Activated naive CD4-positive, alpha-beta T cell treated with anti-CD3 and anti-CD28 coated beads, Interleukin-2, amount 10 ng/mL, durations not matched to agents 7 days and 5 days (primary cell): ENCODE results near the gene NCAPH2.

Source experiments
- CTCF ChIA-PET: fragments of 350-600 bp; sonication (Branson Sonifier 250); formaldehyde crosslinking; loops from one replicate; lab custom pipeline; 2021; ENCODE audit warnings: antibody characterized with exemption; lab: Charles Lee
- DNase-seq: peaks from one replicate; pipeline ENCODE4 v3.0.0-alpha.2; 2020
- H3K27ac Mint-ChIP-seq: one replicate; pipeline ENCODE4 v1.8.0; 2021; ENCODE audit warnings: mild to moderate bottlenecking, moderate library complexity, mixed read lengths
- H3K27me3 Mint-ChIP-seq: one replicate; pipeline ENCODE4 v1.8.0; 2021; ENCODE audit warnings: mild to moderate bottlenecking, mixed read lengths
- H3K36me3 Mint-ChIP-seq: one replicate; pipeline ENCODE4 v1.8.0; 2021; ENCODE audit warnings: mixed read lengths
- H3K4me1 Mint-ChIP-seq: one replicate; pipeline ENCODE4 v1.8.0; 2021; ENCODE audit warnings: mixed read lengths
- H3K4me3 Mint-ChIP-seq: one replicate; pipeline ENCODE4 v1.8.0; 2021; ENCODE audit warnings: mild to moderate bottlenecking, moderate library complexity, mixed read lengths
- H3K9me3 Mint-ChIP-seq: one replicate; pipeline ENCODE4 v1.8.0; 2021; ENCODE audit warnings: mixed read lengths

NCAPH2 gene

GRCh38 chr22:50571264-50572175, 63.5 kb downstream of the NCAPH2 start:
- peaks cover 25% of the 10 kb centered on the region for H3K36me3 Mint-ChIP-seq
- CTCF ChIA-PET = interaction anchor here (1.9 kb wide), 1 partner anchor 8 kb away, joined by 9 read pairs; the partner anchor contains the start of gene SYCE3
- H3K27ac Mint-ChIP-seq = no peak overlapping the region
- DNase-seq = no peak
- H3K9me3 Mint-ChIP-seq = no peaks in the 10 kb centered on the region
- peaks cover 1% of the 10 kb centered on the region for H3K4me1 Mint-ChIP-seq
- H3K4me3 Mint-ChIP-seq = no peak overlapping the region
- H3K27me3 Mint-ChIP-seq = no peaks in the 10 kb centered on the region

GRCh38 chr22:50572965-50573364, 64.9 kb downstream of the NCAPH2 start:
- Mint-ChIP-seq H3K36me3 (peaks cover 25% of the 10 kb centered on the region), H3K27ac (no peak overlapping the region), H3K4me3 (no peak overlapping the region), H3K4me1 (peaks cover 13% of the 10 kb centered on the region), H3K27me3 (no peaks in the 10 kb centered on the region), H3K9me3 (no peaks in the 10 kb centered on the region)
- no peak for DNase-seq
- CTCF ChIA-PET = interaction anchor here (1.9 kb wide), 1 partner anchor 10 kb away, joined by 9 read pairs; the partner anchor contains the start of gene SYCE3

DNA sequence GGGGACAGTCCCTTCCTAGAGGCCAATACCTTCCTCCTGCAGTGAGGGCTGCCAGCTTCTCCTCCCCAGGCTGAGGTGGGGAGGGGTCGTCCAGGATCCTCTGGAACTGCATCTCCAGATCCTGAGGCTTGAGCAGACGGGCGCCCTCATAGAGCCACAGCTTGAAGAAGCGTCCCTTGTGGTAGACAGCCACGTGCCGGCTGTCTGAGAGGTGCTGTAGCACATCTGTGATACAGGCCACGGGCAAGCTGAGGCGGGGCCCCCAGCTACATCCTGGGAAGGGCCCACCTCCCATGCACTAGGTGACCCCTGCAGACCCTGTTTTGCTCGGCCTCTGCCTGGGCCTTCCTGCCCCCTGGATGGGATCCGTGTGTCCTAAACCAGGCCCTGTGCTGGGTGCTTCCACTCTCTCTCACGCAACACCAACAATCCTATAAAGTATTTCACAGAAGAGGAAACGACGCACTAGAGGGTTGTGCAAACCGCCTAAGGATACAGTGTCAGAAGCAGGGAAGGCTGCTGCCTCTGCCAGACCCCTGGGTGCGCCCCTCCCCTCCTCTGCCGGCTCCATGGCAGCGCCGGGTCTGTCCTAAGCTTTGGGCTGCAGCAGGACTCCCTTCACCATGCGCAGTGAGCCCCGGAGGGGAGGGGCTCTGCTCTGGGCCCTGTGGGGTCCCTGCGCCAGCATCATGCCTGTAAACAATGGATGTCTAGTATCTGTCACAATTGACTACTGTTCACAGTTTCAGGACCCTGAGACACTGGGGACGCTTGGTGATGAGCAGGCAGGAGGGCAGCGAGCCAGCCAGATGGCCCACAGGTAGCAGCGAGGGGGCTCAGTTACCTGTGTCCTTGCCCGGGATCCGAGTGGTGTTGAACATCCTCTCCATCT, 65.7 kb downstream of the NCAPH2 start:
- no peaks in the 10 kb centered on the region for H3K9me3 Mint-ChIP-seq
- peak overlapping the region; percentile 24 for H3K27ac Mint-ChIP-seq
- no peak for DNase-seq
- H3K4me1 Mint-ChIP-seq = peaks cover 17% of the 10 kb centered on the region
- H3K4me3 Mint-ChIP-seq = no peak overlapping the region
- H3K36me3 Mint-ChIP-seq = peaks cover 22% of the 10 kb centered on the region
- CTCF ChIA-PET = interaction anchor here (1.9 kb wide), 1 partner anchor 11 kb away, joined by 9 read pairs; the partner anchor contains the start of gene SYCE3
- no peaks in the 10 kb centered on the region for H3K27me3 Mint-ChIP-seq

- no peak overlapping the region for H3K4me3 Mint-ChIP-seq
- peaks cover 17% of the 10 kb centered on the region for H3K4me1 Mint-ChIP-seq
- CTCF ChIA-PET = interaction anchor here (3.5 kb wide), 1 partner anchor 11 kb away, joined by 10 read pairs; the partner anchor contains the start of gene SYCE3
- H3K36me3 Mint-ChIP-seq = peaks cover 21% of the 10 kb centered on the region
- H3K27me3 Mint-ChIP-seq = no peaks in the 10 kb centered on the region
- H3K9me3 Mint-ChIP-seq = no peaks in the 10 kb centered on the region
- no peak for DNase-seq
- H3K27ac Mint-ChIP-seq = no peak overlapping the region
These were observed 66.3 kb downstream of the NCAPH2 start for GRCh38 chr22:50574383-50574755.
